ENCODE data around the gene SLCO4C1.
"Not testable (repeated sequence)": the region's sequence is repeated elsewhere in the genome, so short reads cannot be mapped to it uniquely, and the experiment has no call there.

The SLCO4C1 gene, protein sequence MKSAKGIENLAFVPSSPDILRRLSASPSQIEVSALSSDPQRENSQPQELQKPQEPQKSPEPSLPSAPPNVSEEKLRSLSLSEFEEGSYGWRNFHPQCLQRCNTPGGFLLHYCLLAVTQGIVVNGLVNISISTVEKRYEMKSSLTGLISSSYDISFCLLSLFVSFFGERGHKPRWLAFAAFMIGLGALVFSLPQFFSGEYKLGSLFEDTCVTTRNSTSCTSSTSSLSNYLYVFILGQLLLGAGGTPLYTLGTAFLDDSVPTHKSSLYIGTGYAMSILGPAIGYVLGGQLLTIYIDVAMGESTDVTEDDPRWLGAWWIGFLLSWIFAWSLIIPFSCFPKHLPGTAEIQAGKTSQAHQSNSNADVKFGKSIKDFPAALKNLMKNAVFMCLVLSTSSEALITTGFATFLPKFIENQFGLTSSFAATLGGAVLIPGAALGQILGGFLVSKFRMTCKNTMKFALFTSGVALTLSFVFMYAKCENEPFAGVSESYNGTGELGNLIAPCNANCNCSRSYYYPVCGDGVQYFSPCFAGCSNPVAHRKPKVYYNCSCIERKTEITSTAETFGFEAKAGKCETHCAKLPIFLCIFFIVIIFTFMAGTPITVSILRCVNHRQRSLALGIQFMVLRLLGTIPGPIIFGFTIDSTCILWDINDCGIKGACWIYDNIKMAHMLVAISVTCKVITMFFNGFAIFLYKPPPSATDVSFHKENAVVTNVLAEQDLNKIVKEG

GRCh38 chr5:102296178-102296817 lies at the start of gene SLCO4C1:
TSS of gene SLCO4C1 (minus strand) at chr5:102296284. CDS start at chr5:102296262, 22 bp downstream.
- DNase-seq (ENCODE audit: low spot score): peak; percentile 88

GRCh38 chr5:102341681-102342288 lies 45.7 kb upstream of the SLCO4C1 start:
- DNase-seq (ENCODE audit: low spot score): no peak

DNA sequence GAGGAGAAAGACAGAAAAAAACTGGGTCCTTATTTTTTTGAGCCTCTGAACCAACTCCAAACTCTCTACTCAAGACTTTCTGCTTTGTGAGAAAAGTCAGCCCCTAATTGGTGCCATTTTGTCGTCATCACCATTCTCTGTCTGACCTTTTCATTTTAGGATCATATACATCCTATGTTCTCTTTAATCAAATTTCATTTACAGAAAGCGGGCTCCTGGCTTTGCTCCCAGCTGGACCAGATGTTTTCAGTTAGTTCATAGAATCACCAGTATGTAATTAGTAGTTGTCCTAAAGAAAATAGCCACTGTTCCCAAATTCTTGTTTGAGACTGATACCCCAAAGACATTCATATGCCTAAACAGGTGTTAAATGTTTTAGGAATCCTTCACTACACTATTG lies 28.6 kb upstream of the SLCO4C1 start:
- no peak for DNase-seq (ENCODE audit: low spot score)

- DNase-seq (ENCODE audit: low spot score): not testable (repeated sequence)
These were observed 22.7 kb upstream of the SLCO4C1 start for GRCh38 chr5:102318801-102319200.

DNA sequence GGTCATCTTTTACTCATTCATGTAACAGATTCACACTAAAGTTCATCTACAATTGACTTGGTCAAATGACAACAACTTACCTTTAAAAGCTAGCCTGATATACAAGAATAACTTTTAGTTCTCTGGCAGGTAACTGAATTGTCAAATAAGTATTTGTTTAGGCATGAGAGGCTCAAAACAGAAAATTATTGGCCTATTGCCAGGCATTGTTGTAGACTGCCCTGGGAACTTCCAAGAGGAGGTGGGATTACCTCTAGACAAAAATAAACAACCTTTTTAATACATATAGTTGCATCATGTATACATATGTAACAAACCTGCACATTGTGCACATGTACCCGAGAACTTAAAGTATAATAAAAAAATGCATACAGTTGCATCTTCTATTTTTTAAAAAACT lies 18.2 kb upstream of the SLCO4C1 start:
- DNase-seq (ENCODE audit: low spot score): peak; percentile 3

GRCh38 chr5:102313912-102314311 lies 17.8 kb upstream of the SLCO4C1 start:
- DNase-seq (ENCODE audit: low spot score): no peak

DNA sequence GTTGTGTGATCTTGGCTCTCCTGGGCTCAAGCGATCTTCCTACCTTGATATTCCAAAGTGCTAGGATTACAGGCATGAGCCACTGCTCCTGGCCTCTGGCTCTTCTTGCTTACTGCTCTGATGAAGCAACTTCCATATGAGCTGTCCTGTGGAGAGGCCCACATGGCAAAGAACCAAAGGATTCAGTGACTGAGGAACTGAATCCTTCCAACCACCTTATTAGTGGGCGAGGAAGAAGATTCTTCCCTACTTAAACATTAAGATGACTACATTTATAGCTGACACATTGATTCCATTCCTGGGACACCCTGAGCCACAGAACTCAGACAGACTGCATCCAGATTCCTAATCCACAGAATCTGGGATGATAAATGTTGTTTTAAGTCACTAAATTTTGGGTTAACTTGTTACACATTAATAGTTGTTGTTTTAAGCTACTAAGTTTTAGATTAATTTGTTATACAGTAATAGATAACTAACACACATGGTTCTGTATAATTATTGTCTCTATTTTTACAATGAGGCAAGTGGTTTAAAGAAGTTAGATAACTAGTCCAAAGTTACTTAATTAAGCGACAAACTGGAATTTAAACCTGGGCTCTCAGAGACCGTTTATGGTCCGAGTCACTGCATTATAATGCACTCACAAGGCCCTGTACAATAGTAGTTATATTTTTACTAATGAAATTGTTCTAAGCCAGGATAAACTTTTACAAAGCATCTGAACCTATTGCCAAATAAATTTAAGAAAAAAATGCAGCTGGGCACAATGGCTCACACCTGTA lies 16.7 kb upstream of the SLCO4C1 start:
- DNase-seq (ENCODE audit: low spot score): peak; percentile 97

DNA sequence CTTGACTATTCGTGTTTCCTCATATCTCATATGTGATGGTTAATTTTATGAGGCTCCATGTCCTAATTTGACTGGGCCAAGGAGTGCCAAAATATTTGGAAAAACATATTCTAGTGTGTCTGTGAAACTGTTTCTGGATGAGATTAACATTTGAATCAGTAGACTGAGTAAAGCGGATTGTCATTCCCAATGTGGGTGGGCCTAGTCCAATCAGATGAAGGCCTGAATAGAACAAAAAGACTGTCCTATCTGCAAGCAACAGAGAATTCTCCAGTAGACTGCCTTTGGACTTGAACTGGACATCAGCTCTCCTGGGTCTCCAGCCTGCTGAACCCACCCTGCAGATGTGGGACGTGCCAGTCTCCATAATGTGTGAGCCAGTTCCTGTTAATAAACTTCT lies 13.5 kb upstream of the SLCO4C1 start:
- no peak for DNase-seq (ENCODE audit: low spot score)

DNA sequence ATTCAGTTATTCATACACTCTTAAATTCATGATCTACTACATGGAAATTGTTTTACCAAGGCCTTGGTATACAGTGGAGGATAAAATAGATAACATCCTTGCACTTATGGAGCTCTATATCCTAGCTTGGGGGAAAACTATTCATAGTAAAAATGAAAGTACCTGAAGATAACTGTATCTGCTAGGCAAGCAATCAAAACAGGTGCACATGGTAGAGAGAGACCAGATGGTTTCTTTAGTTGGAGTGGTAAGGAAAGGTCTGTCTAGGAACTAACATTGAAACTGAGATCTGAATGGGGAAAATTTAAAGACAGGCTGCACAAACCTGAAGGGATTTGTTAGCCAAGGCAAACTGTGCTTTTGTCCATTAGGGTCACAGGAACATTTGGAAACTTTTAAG lies 11.1 kb upstream of the SLCO4C1 start:
- no peak for DNase-seq (ENCODE audit: low spot score)

GRCh38 chr5:102306121-102306520 lies 10.0 kb upstream of the SLCO4C1 start:
- peak; percentile 31 for DNase-seq (ENCODE audit: low spot score)

DNA sequence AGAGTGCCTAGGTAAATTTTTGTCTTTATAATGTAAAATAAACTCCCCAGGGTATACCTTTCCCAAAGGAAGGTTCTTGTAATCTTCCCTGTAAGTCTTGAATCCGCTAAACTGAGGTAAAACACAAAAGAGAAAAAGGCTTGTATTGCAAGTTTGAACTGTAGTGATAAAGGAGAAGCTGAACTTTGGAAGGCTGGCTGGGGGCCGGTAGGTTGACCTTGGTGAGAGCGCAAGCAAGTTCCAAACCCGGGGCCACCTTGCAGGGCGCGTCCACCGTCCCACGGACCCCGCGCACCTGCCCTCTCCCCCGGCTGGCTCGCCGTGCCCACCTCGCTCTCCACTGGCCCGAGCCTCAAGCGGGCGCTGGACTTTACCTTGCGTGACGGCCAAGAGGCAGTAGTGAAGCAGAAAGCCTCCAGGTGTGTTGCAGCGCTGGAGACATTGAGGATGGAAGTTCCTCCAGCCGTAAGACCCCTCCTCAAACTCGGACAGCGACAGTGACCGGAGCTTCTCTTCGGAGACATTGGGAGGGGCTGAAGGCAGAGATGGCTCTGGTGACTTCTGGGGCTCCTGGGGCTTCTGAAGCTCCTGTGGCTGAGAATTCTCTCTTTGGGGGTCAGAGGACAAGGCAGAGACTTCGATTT lies 428 bp downstream of the SLCO4C1 start:
- peak; percentile 19 for DNase-seq (ENCODE audit: low spot score)

DNA sequence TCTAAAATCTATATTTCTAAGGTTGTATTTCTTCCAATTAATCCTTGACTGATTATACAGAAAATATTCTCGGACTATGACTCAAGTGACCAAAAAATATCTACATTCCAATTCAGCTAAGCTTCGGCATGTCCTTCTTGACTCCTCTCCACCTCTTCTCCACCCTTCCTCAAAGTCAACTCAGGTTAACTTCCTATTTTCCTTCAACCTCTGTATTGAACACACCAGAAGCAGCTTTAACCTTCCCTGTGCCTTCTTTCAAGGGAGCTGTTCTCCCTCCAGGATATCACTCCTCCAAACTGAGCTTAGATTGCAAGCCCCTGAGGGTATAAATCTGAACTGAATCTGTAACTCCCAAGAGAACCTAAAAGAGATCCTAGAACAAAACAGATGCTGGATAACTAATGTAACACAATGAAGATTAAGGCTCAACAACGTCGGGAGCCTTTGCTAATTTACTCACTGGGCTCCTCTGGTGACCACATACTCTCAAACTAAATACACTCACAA lies 1.1 kb downstream of the SLCO4C1 start:
- peak; percentile 31 for DNase-seq (ENCODE audit: low spot score)

DNA sequence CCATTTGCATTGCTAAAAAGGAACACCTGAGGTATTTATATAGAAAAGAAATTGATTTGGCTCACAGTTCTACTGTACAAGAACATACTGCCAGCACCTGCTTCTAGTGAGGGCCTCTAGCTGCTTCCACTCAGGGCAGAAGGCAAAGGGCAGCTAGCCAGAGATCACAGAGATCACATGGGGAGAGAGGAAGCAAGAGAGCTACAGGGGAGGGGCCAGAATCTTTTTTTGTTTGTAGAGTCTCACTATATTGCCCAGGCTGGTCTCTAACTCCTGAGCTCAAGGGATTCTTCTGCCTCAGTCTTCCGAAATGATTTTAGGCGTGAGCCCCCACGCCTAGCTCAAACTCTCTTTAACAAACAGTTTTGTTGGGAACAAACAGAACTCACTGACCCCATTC lies 6.1 kb downstream of the SLCO4C1 start:
- DNase-seq (ENCODE audit: low spot score): no peak

GRCh38 chr5:102289251-102289899 lies 6.7 kb downstream of the SLCO4C1 start:
- DNase-seq (ENCODE audit: low spot score): no peak

DNA sequence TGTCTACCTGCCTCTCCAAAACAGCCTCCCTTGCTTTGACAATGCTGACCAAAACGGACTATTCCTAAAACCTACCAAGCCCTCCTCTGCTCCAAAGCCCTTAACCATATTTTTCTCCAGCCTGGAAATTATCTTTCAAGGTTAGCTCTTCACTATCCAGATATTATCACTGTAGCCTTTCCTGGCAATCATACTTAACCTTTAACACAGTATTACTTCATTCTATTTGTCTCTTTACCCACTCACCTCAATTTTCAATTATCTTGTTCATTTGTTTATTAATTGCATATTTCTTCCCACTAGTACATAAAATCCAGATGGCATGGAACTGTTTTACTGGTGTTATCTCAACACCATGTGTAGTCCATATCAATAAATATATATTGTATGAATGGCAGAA lies 7.5 kb downstream of the SLCO4C1 start:
- DNase-seq (ENCODE audit: low spot score): no peak

DNA sequence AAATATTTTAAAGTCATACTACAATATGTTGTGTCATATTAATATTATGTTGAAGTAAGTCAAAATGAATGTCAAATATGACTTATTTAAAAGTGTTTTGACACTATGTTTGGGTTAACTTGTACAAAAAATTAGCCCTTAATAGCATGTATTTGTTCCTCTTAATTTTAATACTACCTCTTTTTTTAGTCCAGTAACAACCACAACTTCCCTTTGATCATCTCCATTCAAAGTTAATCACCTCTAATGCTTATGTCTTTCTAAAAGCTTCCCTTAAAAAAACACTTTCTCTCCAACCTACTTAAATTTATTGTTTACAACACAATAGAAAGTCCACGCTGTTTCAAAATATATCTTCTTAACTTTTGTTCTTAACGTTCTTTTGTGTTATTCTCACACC lies 9.6 kb downstream of the SLCO4C1 start:
- no peak for DNase-seq (ENCODE audit: low spot score)

- DNase-seq (ENCODE audit: low spot score): peak; percentile 29
These were observed 12.8 kb downstream of the SLCO4C1 start for GRCh38 chr5:102283102-102283797.

GRCh38 chr5:102279711-102280110 lies 16.4 kb downstream of the SLCO4C1 start:
- DNase-seq (ENCODE audit: low spot score): no peak

DNA sequence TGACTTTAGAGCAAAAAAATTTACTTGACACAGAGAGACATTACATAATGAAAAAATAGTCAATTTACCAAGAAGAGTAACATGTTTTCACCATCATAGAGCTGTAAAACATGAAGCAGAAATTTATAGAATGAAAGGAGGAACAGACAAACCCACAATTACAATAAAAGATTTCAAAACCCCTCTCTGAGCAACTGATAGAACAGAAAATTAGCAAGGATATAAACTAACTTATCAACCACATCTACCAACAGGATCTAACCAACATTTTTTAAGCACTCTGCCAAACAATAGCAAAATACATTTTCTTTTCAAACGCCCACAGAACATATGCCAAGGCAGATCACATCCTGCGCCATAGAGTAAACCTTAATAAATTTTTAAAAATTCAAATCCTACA lies 17.9 kb downstream of the SLCO4C1 start:
- no peak for DNase-seq (ENCODE audit: low spot score)

DNA sequence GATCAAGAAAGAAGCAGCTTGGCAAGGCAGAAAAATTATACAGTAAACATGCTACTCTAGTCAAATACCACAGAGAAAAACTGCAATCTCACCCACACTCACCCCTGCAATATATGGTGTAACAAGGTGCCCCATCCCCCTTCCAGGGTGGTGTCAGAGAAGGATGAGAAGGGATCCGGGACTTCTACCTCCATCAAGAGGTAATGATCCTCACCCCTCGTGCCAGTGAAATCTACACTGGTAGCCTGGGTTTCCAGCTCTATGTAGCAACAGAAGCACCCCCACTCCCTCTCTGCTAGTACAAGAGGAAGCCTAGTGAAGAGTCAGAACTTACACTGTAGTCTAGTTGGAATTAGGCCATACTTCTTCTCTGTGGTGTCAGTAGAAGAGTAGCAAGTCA lies 18.9 kb downstream of the SLCO4C1 start:
- no peak for DNase-seq (ENCODE audit: low spot score)
